ENCODE measurements around the gene MPG. TPM values are rescaled to one million over a fixed set of nuclear protein-coding genes. Genes with fewer than 3 reads are reported as not detected.

Gene MPG
- polyA plus RNA-seq, 4 donors: 31.1 to 76.7 (median 68.1) TPM

- Histone ChIP-seq H3K27ac (ENCODE audit: low read depth in 1 of 3, low read length in 2 of 3) (no peak overlapping the region), H3K4me1 (ENCODE audit: control insufficient read depth in 3 of 3, insufficient read depth in 2 of 3, low read depth in 1 of 3, low read length in 2 of 3) (no peaks in the 10 kb centered on the region), H3K36me3 (ENCODE audit: control insufficient read depth in 3 of 3, insufficient read depth in 2 of 3, low read depth in 1 of 3, low read length in 3 of 3) (peaks cover 0 to 78% (median 3%) of the 10 kb centered on the region in 3 donors), H3K27me3 (ENCODE audit: control insufficient read depth in 3 of 3, insufficient read depth in 3 of 3, low read length in 3 of 3) (no peaks in the 10 kb centered on the region), H3K4me3 (ENCODE audit: low read depth in 1 of 3, low read length in 3 of 3) (no peak overlapping the region), H3K9me3 (ENCODE audit: control insufficient read depth in 2 of 2, insufficient read depth in 1 of 2, low read depth in 1 of 2, low read length in 1 of 2) (no peaks in the 10 kb centered on the region)
- DNase-seq (no peak), FAIRE-seq (no peak)
- WGBS, 3 donors: 83 to 90% (median 87%) methylated on average over 3 of the region's 3 CpGs
These were observed 26.9 kb downstream of the MPG start for GRCh38 chr16:104928-105327.

GRCh38 chr16:105521-105920 is 27.5 kb downstream of the MPG start:
- H3K27me3 ChIP-seq (ENCODE audit: control insufficient read depth in 3 of 3, insufficient read depth in 3 of 3, low read length in 3 of 3): no peaks in the 10 kb centered on the region
- DNase-seq: no peak
- no peak for FAIRE-seq
- no peaks in the 10 kb centered on the region for H3K4me1 ChIP-seq (ENCODE audit: control insufficient read depth in 3 of 3, insufficient read depth in 2 of 3, low read depth in 1 of 3, low read length in 2 of 3)
- H3K27ac ChIP-seq (ENCODE audit: low read depth in 1 of 3, low read length in 2 of 3): no peak overlapping the region
- WGBS, 3 donors: 93 to 97% (median 95%) methylated on average over 6 of the region's 6 CpGs
- no peak overlapping the region for H3K4me3 ChIP-seq (ENCODE audit: low read depth in 1 of 3, low read length in 3 of 3)
- peaks cover 0 to 78% (median 3%) of the 10 kb centered on the region in 3 donors for H3K36me3 ChIP-seq (ENCODE audit: control insufficient read depth in 3 of 3, insufficient read depth in 2 of 3, low read depth in 1 of 3, low read length in 3 of 3)
- H3K9me3 ChIP-seq (ENCODE audit: control insufficient read depth in 2 of 2, insufficient read depth in 1 of 2, low read depth in 1 of 2, low read length in 1 of 2): no peaks in the 10 kb centered on the region

- H3K9me3 ChIP-seq (ENCODE audit: control insufficient read depth in 2 of 2, insufficient read depth in 1 of 2, low read depth in 1 of 2, low read length in 1 of 2): no peaks in the 10 kb centered on the region
- peaks cover 0 to 77% (median 3%) of the 10 kb centered on the region in 3 donors for H3K36me3 ChIP-seq (ENCODE audit: control insufficient read depth in 3 of 3, insufficient read depth in 2 of 3, low read depth in 1 of 3, low read length in 3 of 3)
- 30 to 33% (median 32%) methylated on average over 6 of the region's 6 CpGs for WGBS, 3 donors
- no peaks in the 10 kb centered on the region for H3K27me3 ChIP-seq (ENCODE audit: control insufficient read depth in 3 of 3, insufficient read depth in 3 of 3, low read length in 3 of 3)
- H3K4me1 ChIP-seq (ENCODE audit: control insufficient read depth in 3 of 3, insufficient read depth in 2 of 3, low read depth in 1 of 3, low read length in 2 of 3): no peaks in the 10 kb centered on the region
- no peak for FAIRE-seq
- peak; percentile 76 to 78 for DNase-seq
- H3K27ac ChIP-seq (ENCODE audit: low read depth in 1 of 3, low read length in 2 of 3): no peak overlapping the region
- no peak overlapping the region for H3K4me3 ChIP-seq (ENCODE audit: low read depth in 1 of 3, low read length in 3 of 3)
These were observed 28.7 kb downstream of the MPG start for GRCh38 chr16:106623-107324.

DNA sequence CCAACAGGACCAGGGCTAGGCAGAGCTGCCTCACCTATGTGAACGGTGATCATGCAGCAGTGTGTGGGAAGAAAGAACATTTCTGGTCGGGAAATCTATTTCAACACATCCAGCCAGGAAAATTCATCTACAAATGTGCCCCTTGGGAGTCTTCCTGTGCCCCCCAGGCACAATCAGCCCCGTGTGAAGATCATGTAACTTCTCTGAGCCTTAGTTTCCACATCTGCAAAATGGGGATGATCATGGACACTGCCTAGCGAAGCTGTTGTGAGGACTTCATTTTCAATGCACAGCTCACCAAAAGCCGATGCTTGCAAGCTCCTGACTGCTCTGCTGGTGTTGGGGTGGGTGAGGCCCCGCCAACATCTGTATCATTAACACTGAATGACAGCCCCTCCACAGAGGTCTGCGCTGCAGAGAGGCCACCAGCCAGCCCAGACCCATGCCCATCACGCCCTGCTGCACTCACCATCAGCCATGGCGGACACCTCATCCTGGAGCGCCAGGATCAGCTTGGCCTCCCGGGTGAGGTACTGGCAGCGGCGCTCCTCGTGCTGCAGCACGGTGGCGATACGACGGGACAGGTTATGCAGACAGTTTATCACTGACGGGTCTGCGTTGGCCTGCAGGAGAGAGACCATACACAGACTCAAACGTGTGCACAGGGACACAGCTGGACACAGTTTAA is 34.3 kb downstream of the MPG start:
- Histone ChIP-seq H3K36me3 (ENCODE audit: control insufficient read depth in 3 of 3, insufficient read depth in 2 of 3, low read depth in 1 of 3, low read length in 3 of 3) (peaks cover 0 to 64% (median 0%) of the 10 kb centered on the region in 3 donors), H3K27ac (ENCODE audit: low read depth in 1 of 3, low read length in 2 of 3) (no peak overlapping the region), H3K4me3 (ENCODE audit: low read depth in 1 of 3, low read length in 3 of 3) (no peak overlapping the region), H3K4me1 (ENCODE audit: control insufficient read depth in 3 of 3, insufficient read depth in 2 of 3, low read depth in 1 of 3, low read length in 2 of 3) (peaks cover 0 to 2% (median 0%) of the 10 kb centered on the region in 3 donors), H3K9me3 (ENCODE audit: control insufficient read depth in 2 of 2, insufficient read depth in 1 of 2, low read depth in 1 of 2, low read length in 1 of 2) (no peaks in the 10 kb centered on the region), H3K27me3 (ENCODE audit: control insufficient read depth in 3 of 3, insufficient read depth in 3 of 3, low read length in 3 of 3) (no peaks in the 10 kb centered on the region)
- FAIRE-seq: no peak
- DNase-seq: no peak
- WGBS, 3 donors: 94 to 96% (median 95%) methylated on average over 21 of the region's 21 CpGs

GRCh38 chr16:114327-114726 is 36.3 kb downstream of the MPG start:
- FAIRE-seq: no peak
- 90 to 98% (median 97%) methylated on average over 2 of the region's 2 CpGs for WGBS, 3 donors
- H3K27me3 ChIP-seq (ENCODE audit: control insufficient read depth in 3 of 3, insufficient read depth in 3 of 3, low read length in 3 of 3): no peaks in the 10 kb centered on the region

DNA sequence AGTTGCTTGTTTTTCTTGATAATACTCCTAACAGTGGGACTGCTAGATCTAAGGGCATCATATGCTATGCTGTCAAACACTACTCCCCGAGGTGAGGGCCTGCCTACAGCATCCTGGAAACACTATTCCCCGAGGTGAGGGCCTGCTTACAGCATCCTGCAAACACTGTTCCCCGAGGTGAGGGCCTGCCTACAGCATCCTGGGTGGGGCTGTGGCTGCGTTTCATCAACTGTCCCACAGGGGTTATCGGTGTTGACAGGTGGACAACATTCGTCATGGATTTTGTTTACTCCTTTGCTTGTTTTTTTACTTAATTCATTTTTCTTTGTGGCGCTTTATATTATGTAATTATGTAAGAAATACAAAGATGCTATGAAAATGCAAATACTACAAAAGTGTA is 38.0 kb downstream of the MPG start:
- 67 to 80% (median 76%) methylated on average over 7 of the region's 7 CpGs for WGBS, 3 donors
- H3K36me3 ChIP-seq (ENCODE audit: control insufficient read depth in 3 of 3, insufficient read depth in 2 of 3, low read depth in 1 of 3, low read length in 3 of 3): peaks cover 0 to 60% (median 0%) of the 10 kb centered on the region in 3 donors

More at GRCh38 chr16:114327-114726, 36.3 kb downstream of the MPG start:
- Histone ChIP-seq H3K36me3 (ENCODE audit: control insufficient read depth in 3 of 3, insufficient read depth in 2 of 3, low read depth in 1 of 3, low read length in 3 of 3) (peaks cover 0 to 64% (median 0%) of the 10 kb centered on the region in 3 donors), H3K4me1 (ENCODE audit: control insufficient read depth in 3 of 3, insufficient read depth in 2 of 3, low read depth in 1 of 3, low read length in 2 of 3) (peaks cover 0 to 7% (median 0%) of the 10 kb centered on the region in 3 donors), H3K4me3 (ENCODE audit: low read depth in 1 of 3, low read length in 3 of 3) (no peak overlapping the region), H3K27ac (ENCODE audit: low read depth in 1 of 3, low read length in 2 of 3) (no peak overlapping the region), H3K9me3 (ENCODE audit: control insufficient read depth in 2 of 2, insufficient read depth in 1 of 2, low read depth in 1 of 2, low read length in 1 of 2) (no peaks in the 10 kb centered on the region)
- no peak for DNase-seq

DNA sequence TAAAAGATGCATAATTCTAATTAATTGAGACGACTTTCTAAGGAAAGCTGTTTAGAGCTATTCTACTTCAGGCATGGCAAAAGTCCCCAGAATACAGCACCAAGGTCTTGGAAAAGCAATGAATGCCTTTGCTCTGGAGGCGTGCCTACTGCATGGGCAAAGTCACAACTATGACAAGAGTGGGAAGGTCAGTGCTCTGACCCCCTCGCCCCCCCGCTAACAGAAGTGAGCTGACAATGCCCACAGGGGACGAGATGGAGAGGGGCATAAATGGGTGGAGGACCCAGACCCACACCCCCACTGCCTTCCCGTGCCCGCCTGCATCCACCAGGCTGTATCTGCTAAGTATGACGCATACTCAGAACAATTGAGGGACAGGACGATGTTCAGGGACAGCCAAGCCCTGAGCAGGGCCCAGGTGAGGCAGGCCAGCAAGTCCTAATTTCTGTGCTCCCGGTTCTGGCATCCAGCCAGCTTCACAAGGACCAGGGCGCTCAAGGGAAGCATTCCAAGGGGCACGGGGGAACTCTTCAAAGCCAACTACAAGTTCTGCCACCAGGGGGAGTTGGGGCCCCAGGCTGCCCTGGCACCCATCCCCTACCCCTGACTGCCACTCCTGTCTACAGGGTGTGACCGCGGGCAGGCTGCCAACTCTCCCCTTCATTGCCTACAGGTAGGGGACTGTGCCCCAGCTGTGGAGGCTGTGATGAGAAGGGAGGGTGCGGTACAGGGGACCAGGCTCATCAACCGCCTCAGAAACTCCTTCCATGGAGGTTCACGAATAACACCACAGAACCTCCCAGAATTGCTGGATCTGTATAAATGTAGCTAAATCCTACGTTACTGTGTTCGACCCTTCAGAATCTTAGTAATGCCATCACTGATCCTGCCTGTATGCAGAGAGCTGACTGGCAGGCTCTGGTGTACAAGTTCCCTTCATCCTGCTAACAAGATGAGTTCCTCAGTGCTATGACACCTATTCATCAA is 39.6 kb downstream of the MPG start:
- Histone ChIP-seq H3K36me3 (ENCODE audit: control insufficient read depth in 3 of 3, insufficient read depth in 2 of 3, low read depth in 1 of 3, low read length in 3 of 3) (peaks cover 0 to 49% (median 0%) of the 10 kb centered on the region in 3 donors), H3K9me3 (ENCODE audit: control insufficient read depth in 2 of 2, insufficient read depth in 1 of 2, low read depth in 1 of 2, low read length in 1 of 2) (no peaks in the 10 kb centered on the region), H3K4me3 (ENCODE audit: low read depth in 1 of 3, low read length in 3 of 3) (no peak overlapping the region), H3K27me3 (ENCODE audit: control insufficient read depth in 3 of 3, insufficient read depth in 3 of 3, low read length in 3 of 3) (no peaks in the 10 kb centered on the region), H3K27ac (ENCODE audit: low read depth in 1 of 3, low read length in 2 of 3) (no peak overlapping the region), H3K4me1 (ENCODE audit: control insufficient read depth in 3 of 3, insufficient read depth in 2 of 3, low read depth in 1 of 3, low read length in 2 of 3) (peaks cover 0 to 15% (median 0%) of the 10 kb centered on the region in 3 donors)
- FAIRE-seq (no peak), DNase-seq (peak; percentile 78 to 87)
- WGBS, 3 donors: 40 to 57% (median 51%) methylated on average over 19 of the region's 19 CpGs

More for the DNA sequence above, 38.0 kb downstream of the MPG start:
- no peak for DNase-seq
- Histone ChIP-seq H3K4me3 (ENCODE audit: low read depth in 1 of 3, low read length in 3 of 3) (no peak overlapping the region), H3K27ac (ENCODE audit: low read depth in 1 of 3, low read length in 2 of 3) (no peak overlapping the region), H3K9me3 (ENCODE audit: control insufficient read depth in 2 of 2, insufficient read depth in 1 of 2, low read depth in 1 of 2, low read length in 1 of 2) (no peaks in the 10 kb centered on the region), H3K4me1 (ENCODE audit: control insufficient read depth in 3 of 3, insufficient read depth in 2 of 3, low read depth in 1 of 3, low read length in 2 of 3) (peaks cover 0 to 15% (median 0%) of the 10 kb centered on the region in 3 donors), H3K27me3 (ENCODE audit: control insufficient read depth in 3 of 3, insufficient read depth in 3 of 3, low read length in 3 of 3) (no peaks in the 10 kb centered on the region)
- no peak for FAIRE-seq

GRCh38 chr16:118857-119256 is 40.8 kb downstream of the MPG start:
- H3K36me3 ChIP-seq (ENCODE audit: control insufficient read depth in 3 of 3, insufficient read depth in 2 of 3, low read depth in 1 of 3, low read length in 3 of 3): peaks cover 0 to 47% (median 2%) of the 10 kb centered on the region in 3 donors
- H3K27me3 ChIP-seq (ENCODE audit: control insufficient read depth in 3 of 3, insufficient read depth in 3 of 3, low read length in 3 of 3): no peaks in the 10 kb centered on the region
- H3K4me1 ChIP-seq (ENCODE audit: control insufficient read depth in 3 of 3, insufficient read depth in 2 of 3, low read depth in 1 of 3, low read length in 2 of 3): peaks cover 0 to 15% (median 0%) of the 10 kb centered on the region in 3 donors
- H3K27ac ChIP-seq (ENCODE audit: low read depth in 1 of 3, low read length in 2 of 3): no peak overlapping the region
- 74 to 88% (median 83%) methylated on average over 2 of the region's 2 CpGs for WGBS, 3 donors
- H3K4me3 ChIP-seq (ENCODE audit: low read depth in 1 of 3, low read length in 3 of 3): no peak overlapping the region
- FAIRE-seq (no peak), DNase-seq (no peak)
- H3K9me3 ChIP-seq (ENCODE audit: control insufficient read depth in 2 of 2, insufficient read depth in 1 of 2, low read depth in 1 of 2, low read length in 1 of 2): no peaks in the 10 kb centered on the region

Data from small intestine (tissue), 7 donors.